ENCODE measurements around the gene TREX2.

Gene TREX2

GRCh38 chrX:153456161-153456560, 10.3 kb upstream of the TREX2 start:
- no peak overlapping the region for H3K27ac ChIP-seq (replicated peaks)
- no peak overlapping the region for H3K4me3 ChIP-seq (replicated peaks; ENCODE audit: insufficient read depth, low read length)
- no peak for TF ChIP-seq CTCF (IDR thresholded peaks at IDR 0.05; ENCODE audit: insufficient read depth, low read length)
- no peak for TF ChIP-seq SPI1 (IDR thresholded peaks at IDR 0.05; ENCODE audit: borderline replicate concordance, low read depth)
- TF ChIP-seq REST (IDR thresholded peaks at IDR 0.05; ENCODE audit: insufficient replicate concordance, low read depth): no peak
- no peak for TF ChIP-seq GABPA (IDR thresholded peaks at IDR 0.05; ENCODE audit: low read depth)
- no peak for TF ChIP-seq POLR2AphosphoS5 (IDR thresholded peaks at IDR 0.05; ENCODE audit: low read depth)
- no peaks in the 10 kb centered on the region for H3K27me3 ChIP-seq (ENCODE audit: insufficient read depth, poor library complexity, severe bottlenecking)
- DNase-seq (ENCODE audit: low read depth in 1 of 2, low spot score in 1 of 2): no peak

- H3K4me3 ChIP-seq (replicated peaks; ENCODE audit: insufficient read depth, low read length): no peak overlapping the region
- no peak overlapping the region for H3K27ac ChIP-seq (replicated peaks)
- TF ChIP-seq POLR2AphosphoS5 (IDR thresholded peaks at IDR 0.05; ENCODE audit: low read depth) (no peak), GABPA (IDR thresholded peaks at IDR 0.05; ENCODE audit: low read depth) (no peak), REST (IDR thresholded peaks at IDR 0.05; ENCODE audit: insufficient replicate concordance, low read depth) (no peak), CTCF (IDR thresholded peaks at IDR 0.05; ENCODE audit: insufficient read depth, low read length) (no peak), SPI1 (IDR thresholded peaks at IDR 0.05; ENCODE audit: borderline replicate concordance, low read depth) (no peak)
- H3K27me3 ChIP-seq (ENCODE audit: insufficient read depth, poor library complexity, severe bottlenecking): no peaks in the 10 kb centered on the region
- DNase-seq (ENCODE audit: low read depth in 1 of 2, low spot score in 1 of 2): no peak
Observed at GRCh38 chrX:153455571-153455970, 9.7 kb upstream of the TREX2 start.

- Histone ChIP-seq H3K27me3 (ENCODE audit: insufficient read depth, poor library complexity, severe bottlenecking) (no peaks in the 10 kb centered on the region), H3K27ac (replicated peaks) (no peak overlapping the region), H3K4me3 (replicated peaks; ENCODE audit: insufficient read depth, low read length) (no peak overlapping the region)
- no peak for TF ChIP-seq REST (IDR thresholded peaks at IDR 0.05; ENCODE audit: insufficient replicate concordance, low read depth)
- TF ChIP-seq GABPA (IDR thresholded peaks at IDR 0.05; ENCODE audit: low read depth): no peak
- TF ChIP-seq CTCF (IDR thresholded peaks at IDR 0.05; ENCODE audit: insufficient read depth, low read length): no peak
- TF ChIP-seq SPI1 (IDR thresholded peaks at IDR 0.05; ENCODE audit: borderline replicate concordance, low read depth): no peak
- DNase-seq (ENCODE audit: low read depth in 1 of 2, low spot score in 1 of 2): no peak
Observed at GRCh38 chrX:153454901-153455550, 9.2 kb upstream of the TREX2 start.

All from HL-60 (cell line).